Urinary bladder (tissue), 4 donors: Measurements from ENCODE around the gene NOTUM. TPM values are rescaled to one million over a fixed set of nuclear protein-coding genes. Genes with fewer than 3 reads are reported as not detected.
"Not testable (repeated sequence)": the region's sequence is repeated elsewhere in the genome, so short reads cannot be mapped to it uniquely, and the experiment has no call there.

Experiments
- DNase-seq: peaks from one replicate; pipeline ENCODE4 v3.0.0-alpha.2; 2015; ENCODE audit errors: extremely low spot score
- H3K27ac ChIP-seq: one replicate; pipeline ENCODE4 v1.5.1; 2013; ENCODE audit warnings: low read depth, mild to moderate bottlenecking, moderate library complexity
- H3K36me3 ChIP-seq: one replicate; pipeline ENCODE4 v1.6.1; 2013; ENCODE audit warnings: mild to moderate bottlenecking, moderate library complexity; ENCODE audit not compliant: insufficient read depth
- H3K4me1 ChIP-seq: one replicate; pipeline ENCODE4 v1.6.1; 2013; ENCODE audit warnings: mild to moderate bottlenecking, moderate library complexity; ENCODE audit not compliant: insufficient read depth
- H3K4me3 ChIP-seq: one replicate; pipeline ENCODE4 v1.5.1; 2013; ENCODE audit warnings: low read depth, low read length
- WGBS: extraction: QIAGEN DNeasy Blood & Tissue Kit; methylation state at CpG from one replicate; pipeline ENCODE4 v1.1.7; 2013; 5-methylcytosine and 5-hydroxymethylcytosine counted together
- polyA plus RNA-seq: library from polyadenylated mRNA; stranded (reverse); fragments of 200-250 nt; gene quantifications from one replicate; pipeline ENCODE4 v1.2.3, GENCODE V29; 2013
- total RNA-seq: library from RNA; depleted of rRNA; stranded (reverse); fragments of >200 nt; gene quantifications from one replicate; pipeline ENCODE4 v1.2.3, GENCODE V29; 2014
- donor health status: healthy with polysubstance abuse.
- donor health status: healthy.

The NOTUM gene
- total and polyA plus RNA-seq, 2 donors: 1.3 to 2.5 TPM

- DNase-seq: no peak
- H3K27ac ChIP-seq: no peak overlapping the region
- H3K4me3 ChIP-seq: no peak overlapping the region
- no peaks in the 10 kb centered on the region for H3K4me1 ChIP-seq
- H3K36me3 ChIP-seq: peaks cover 2% of the 10 kb centered on the region
- 79% methylated on average over 31 of the region's 31 CpGs for WGBS
These were observed 31.5 kb upstream of the NOTUM start for GRCh38 chr17:81992306-81993102.

- Histone ChIP-seq H3K27ac (no peak overlapping the region), H3K4me1 (no peaks in the 10 kb centered on the region), H3K4me3 (no peak overlapping the region), H3K36me3 (peaks cover 3% of the 10 kb centered on the region)
- 21% methylated on average over 31 of the region's 31 CpGs for WGBS
- no peak for DNase-seq
These were observed 30.8 kb upstream of the NOTUM start for GRCh38 chr17:81991684-81992305.

- no peak for DNase-seq
- no peak overlapping the region for H3K27ac ChIP-seq
- H3K36me3 ChIP-seq: peaks cover 2% of the 10 kb centered on the region
- no peaks in the 10 kb centered on the region for H3K4me1 ChIP-seq
- 84% methylated on average over 25 of the region's 25 CpGs for WGBS
- H3K4me3 ChIP-seq: no peak overlapping the region
These were observed 30.1 kb upstream of the NOTUM start for GRCh38 chr17:81990836-81991683.

GRCh38 chr17:81987161-81987770, 26.3 kb upstream of the NOTUM start:
- Histone ChIP-seq H3K4me1 (no peaks in the 10 kb centered on the region), H3K36me3 (peaks cover 2% of the 10 kb centered on the region), H3K4me3 (no peak overlapping the region), H3K27ac (no peak overlapping the region)
- 93% methylated on average over 26 of the region's 26 CpGs for WGBS
- no peak for DNase-seq

GRCh38 chr17:81986606-81987005, 25.6 kb upstream of the NOTUM start:
- H3K4me1 ChIP-seq: no peaks in the 10 kb centered on the region
- H3K4me3 ChIP-seq: no peak overlapping the region
- H3K27ac ChIP-seq: no peak overlapping the region
- H3K36me3 ChIP-seq: peaks cover 2% of the 10 kb centered on the region
- no peak for DNase-seq
- WGBS: 96% methylated on average over 26 of the region's 26 CpGs

GRCh38 chr17:81984773-81985410, 23.9 kb upstream of the NOTUM start:
- 94% methylated on average over 21 of the region's 21 CpGs for WGBS
- no peak overlapping the region for H3K27ac ChIP-seq
- no peak overlapping the region for H3K4me3 ChIP-seq
- no peak for DNase-seq
- no peaks in the 10 kb centered on the region for H3K4me1 ChIP-seq
- peaks cover 2% of the 10 kb centered on the region for H3K36me3 ChIP-seq

GRCh38 chr17:81983639-81984373, 22.8 kb upstream of the NOTUM start:
- peaks cover 2% of the 10 kb centered on the region for H3K36me3 ChIP-seq
- no peaks in the 10 kb centered on the region for H3K4me1 ChIP-seq
- DNase-seq: no peak
- 95% methylated on average over 26 of the region's 26 CpGs for WGBS
- no peak overlapping the region for H3K4me3 ChIP-seq
- no peak overlapping the region for H3K27ac ChIP-seq

GRCh38 chr17:81983011-81983638, 22.1 kb upstream of the NOTUM start:
- H3K36me3 ChIP-seq: peaks cover 2% of the 10 kb centered on the region
- no peak overlapping the region for H3K27ac ChIP-seq
- no peaks in the 10 kb centered on the region for H3K4me1 ChIP-seq
- WGBS: 93% methylated on average over 35 of the region's 35 CpGs
- no peak overlapping the region for H3K4me3 ChIP-seq
- no peak for DNase-seq

GRCh38 chr17:81981511-81981910, 20.5 kb upstream of the NOTUM start:
- H3K4me3 ChIP-seq, H3K36me3 ChIP-seq, DNase-seq, H3K27ac ChIP-seq, H3K4me1 ChIP-seq: not testable (repeated sequence)
- 97% methylated on average over 12 of the region's 12 CpGs for WGBS

- Histone ChIP-seq H3K4me3 (no peak overlapping the region), H3K27ac (no peak overlapping the region), H3K4me1 (no peaks in the 10 kb centered on the region), H3K36me3 (no peaks in the 10 kb centered on the region)
- no peak for DNase-seq
- 89% methylated on average over 9 of the region's 9 CpGs for WGBS
These were observed 19.8 kb upstream of the NOTUM start for GRCh38 chr17:81980707-81981343.

- 89% methylated on average over 4 of the region's 4 CpGs for WGBS
- H3K4me1 ChIP-seq: no peaks in the 10 kb centered on the region
- H3K27ac ChIP-seq: no peak overlapping the region
- H3K4me3 ChIP-seq: no peak overlapping the region
- H3K36me3 ChIP-seq: no peaks in the 10 kb centered on the region
- DNase-seq: no peak
These were observed 19.1 kb upstream of the NOTUM start for GRCh38 chr17:81980122-81980521.
